ENCODE results near the gene PTP4A2. TPM values are rescaled to one million over a fixed set of nuclear protein-coding genes. Genes with fewer than 3 reads are reported as not detected.

PTP4A2 gene
- total and polyA plus RNA-seq, 10 of the 15 experiments (the other 5 are each of a cell fraction or from before 2014, with no cell fraction given), result 180 to 909 (median 375) TPM

DNA sequence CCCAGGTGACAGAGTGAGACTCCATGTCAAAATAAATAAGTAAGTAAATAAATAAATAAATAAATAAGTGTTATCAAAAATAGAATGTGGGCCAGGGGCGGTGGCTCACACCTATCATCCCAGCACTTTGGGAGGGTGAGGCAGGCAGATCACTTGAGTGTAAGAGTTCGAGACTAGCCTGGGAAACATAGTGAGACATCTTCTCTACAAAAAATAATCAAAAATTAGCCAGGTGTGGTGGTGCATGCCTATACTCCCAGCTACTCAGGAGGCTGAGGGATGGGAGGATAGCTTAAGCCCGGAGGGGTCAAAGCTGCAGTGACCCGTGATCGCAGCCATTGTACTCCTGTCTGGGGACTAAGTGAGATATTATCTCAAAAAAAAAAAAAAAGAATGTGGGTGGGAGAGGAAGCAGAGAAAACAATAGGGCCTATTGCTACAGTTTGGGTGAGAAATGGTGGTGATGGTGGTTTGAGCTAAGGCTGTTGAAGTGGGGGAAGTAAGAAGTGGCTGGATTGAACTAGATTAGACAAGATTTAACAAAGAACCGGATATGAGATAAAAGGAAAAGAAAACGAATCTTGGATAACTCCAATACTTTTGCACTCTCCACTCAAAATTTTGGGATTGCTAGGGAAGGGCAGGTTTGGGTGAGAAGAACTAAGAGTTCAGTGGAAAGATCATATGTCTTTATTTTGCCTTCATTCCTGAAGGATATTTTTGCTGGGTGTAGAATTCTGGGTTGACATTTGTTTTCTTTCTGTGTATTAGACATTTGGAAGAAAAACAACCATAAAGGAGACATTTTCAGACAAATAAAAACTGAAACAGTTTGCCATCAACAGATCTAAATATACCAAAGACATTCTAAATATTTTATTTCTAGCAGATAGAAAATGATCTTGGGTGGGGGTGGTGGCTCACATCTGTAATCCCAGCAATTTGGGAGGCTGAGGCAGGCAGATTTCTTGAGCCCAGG is 65.2 kb downstream of the PTP4A2 start (continued):
- TF ChIP-seq, protein P1, sequence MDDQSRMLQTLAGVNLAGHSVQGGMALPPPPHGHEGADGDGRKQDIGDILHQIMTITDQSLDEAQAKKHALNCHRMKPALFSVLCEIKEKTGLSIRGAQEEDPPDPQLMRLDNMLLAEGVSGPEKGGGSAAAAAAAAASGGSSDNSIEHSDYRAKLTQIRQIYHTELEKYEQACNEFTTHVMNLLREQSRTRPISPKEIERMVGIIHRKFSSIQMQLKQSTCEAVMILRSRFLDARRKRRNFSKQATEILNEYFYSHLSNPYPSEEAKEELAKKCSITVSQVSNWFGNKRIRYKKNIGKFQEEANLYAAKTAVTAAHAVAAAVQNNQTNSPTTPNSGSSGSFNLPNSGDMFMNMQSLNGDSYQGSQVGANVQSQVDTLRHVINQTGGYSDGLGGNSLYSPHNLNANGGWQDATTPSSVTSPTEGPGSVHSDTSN (IDR thresholded peaks at IDR 0.05; ENCODE audit: insufficient replicate concordance, low read depth, low read length), result no peak
- TF ChIP-seq, protein P2, sequence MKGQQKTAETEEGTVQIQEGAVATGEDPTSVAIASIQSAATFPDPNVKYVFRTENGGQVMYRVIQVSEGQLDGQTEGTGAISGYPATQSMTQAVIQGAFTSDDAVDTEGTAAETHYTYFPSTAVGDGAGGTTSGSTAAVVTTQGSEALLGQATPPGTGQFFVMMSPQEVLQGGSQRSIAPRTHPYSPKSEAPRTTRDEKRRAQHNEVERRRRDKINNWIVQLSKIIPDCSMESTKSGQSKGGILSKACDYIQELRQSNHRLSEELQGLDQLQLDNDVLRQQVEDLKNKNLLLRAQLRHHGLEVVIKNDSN (IDR thresholded peaks at IDR 0.05; ENCODE audit: borderline replicate concordance, extremely low read length, insufficient read depth, low read depth, low read length), result no peak
- TF ChIP-seq ZNF384 (IDR thresholded peaks at IDR 0.05; ENCODE audit: borderline replicate concordance, low read depth, low read length), result peak; percentile 68

DNA sequence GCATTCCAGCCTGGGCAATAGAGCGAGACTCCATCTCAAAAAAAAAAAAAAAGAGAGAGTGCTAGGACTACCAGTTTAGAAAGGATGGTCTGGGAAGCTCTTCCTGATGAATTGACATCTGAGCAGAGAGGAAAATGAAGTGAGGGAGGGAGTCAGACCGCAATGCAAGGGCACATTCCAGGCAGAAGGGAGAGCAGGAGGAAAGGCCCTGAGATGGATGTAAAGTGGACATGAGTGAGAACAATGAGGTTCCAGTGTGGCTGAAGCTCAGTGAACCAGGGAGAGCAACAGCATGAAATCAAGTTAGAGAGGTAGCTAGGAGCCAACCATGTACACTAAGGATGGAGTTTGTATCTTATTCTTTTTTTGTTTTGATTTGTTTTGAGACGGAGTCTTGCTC is 66.5 kb downstream of the PTP4A2 start:
- Histone ChIP-seq H4K20me1 (ENCODE audit: control insufficient read depth, insufficient read depth) (no peaks in the 10 kb centered on the region), H3K4me2 (ENCODE audit: control insufficient read depth, insufficient read depth) (no peak overlapping the region), H3K4me3 (no peak overlapping the region), H3K79me2 (ENCODE audit: control insufficient read depth, insufficient read depth, low read length) (no peaks in the 10 kb centered on the region), H3K27ac (ENCODE audit: control insufficient read depth, insufficient read depth) (no peak overlapping the region), H2AFZ (ENCODE audit: control insufficient read depth, low read depth, low read length) (no peak overlapping the region), H3K9me3 (replicated peaks; ENCODE audit: control insufficient read depth, insufficient read depth, low read length) (no peaks in the 10 kb centered on the region; the same call in 2 of the 3 replicates), H3K4me1 (ENCODE audit: control insufficient read depth, insufficient read depth, low read length) (no peaks in the 10 kb centered on the region), H3K36me3 (ENCODE audit: control insufficient read depth in 2 of 2, insufficient read depth in 2 of 2, low read length in 1 of 2) (no peaks in the 10 kb centered on the region), H3K9ac (ENCODE audit: control insufficient read depth, insufficient read depth, low read length) (no peak overlapping the region), H3K27me3 (replicated peaks in 1 of 2; ENCODE audit: control insufficient read depth in 2 of 2, insufficient read depth in 2 of 2, low read length in 1 of 2) (no peaks in the 10 kb centered on the region)
- SMC1A ChIA-PET (ENCODE audit: uncharacterized antibody, unreplicated experiment), result interaction anchor here (1.0 to 2.3 kb wide), 7 partner anchors 10 to 93 kb away, joined by 3 to 9 read pairs (median 5); no protein-coding TSS in a partner anchor
- FAIRE-seq (no peak), ATAC-seq (no peak), DNase-seq (ENCODE audit: low read depth, low spot score) (no peak)
- CTCF ChIA-PET, result interaction anchor here (0.9 to 1.5 kb wide), 2 partner anchors 9 to 92 kb away, joined by 3 to 5 read pairs; no protein-coding TSS in a partner anchor
- intact Hi-C loops (cut with micrococcal nuclease; ENCODE audit: unreplicated experiment) (no loop called here), in situ Hi-C loops (cut with MboI) (no loop called here)
- RAD21 ChIA-PET (ENCODE audit: unreplicated experiment), result interaction anchor here (1.0 to 2.0 kb wide), 4 partner anchors 18 to 92 kb away, joined by 4 to 5 read pairs (median 5); no protein-coding TSS in a partner anchor
- POLR2A ChIA-PET, result interaction anchor here (0.5 to 1.5 kb wide), 3 partner anchors 19 to 204 kb away, joined by 3 to 5 read pairs (median 3); no protein-coding TSS in a partner anchor
- BruUV-seq (replicated peaks), result no TSS peak
- WGBS (ENCODE audit: insufficient coverage, insufficient replicate concordance, low lambda C conversion rate, missing lambda C conversion rate), result 100% methylated on average over 2 of the region's 3 CpGs
- TF ChIP-seq EZH2 (IDR thresholded peaks at IDR 0.05; ENCODE audit: borderline replicate concordance, control insufficient read depth, low read depth, low read length) (no peak), FOS (IDR thresholded peaks at IDR 0.05; ENCODE audit: borderline replicate concordance, extremely low read depth, insufficient read length) (no peak), SIX5 (IDR thresholded peaks at IDR 0.05; ENCODE audit: low read depth, low read length, severe bottlenecking) (no peak), ZNF274 (IDR thresholded peaks at IDR 0.05; ENCODE audit: insufficient read depth, insufficient read length) (no peak), YBX1 (IDR thresholded peaks at IDR 0.05) (no peak), NFIC (IDR thresholded peaks at IDR 0.05; ENCODE audit: low read depth, low read length) (no peak), JUND (IDR thresholded peaks at IDR 0.05; ENCODE audit: low read depth, low read length) (no peak)
- TF ChIP-seq, protein P3, sequence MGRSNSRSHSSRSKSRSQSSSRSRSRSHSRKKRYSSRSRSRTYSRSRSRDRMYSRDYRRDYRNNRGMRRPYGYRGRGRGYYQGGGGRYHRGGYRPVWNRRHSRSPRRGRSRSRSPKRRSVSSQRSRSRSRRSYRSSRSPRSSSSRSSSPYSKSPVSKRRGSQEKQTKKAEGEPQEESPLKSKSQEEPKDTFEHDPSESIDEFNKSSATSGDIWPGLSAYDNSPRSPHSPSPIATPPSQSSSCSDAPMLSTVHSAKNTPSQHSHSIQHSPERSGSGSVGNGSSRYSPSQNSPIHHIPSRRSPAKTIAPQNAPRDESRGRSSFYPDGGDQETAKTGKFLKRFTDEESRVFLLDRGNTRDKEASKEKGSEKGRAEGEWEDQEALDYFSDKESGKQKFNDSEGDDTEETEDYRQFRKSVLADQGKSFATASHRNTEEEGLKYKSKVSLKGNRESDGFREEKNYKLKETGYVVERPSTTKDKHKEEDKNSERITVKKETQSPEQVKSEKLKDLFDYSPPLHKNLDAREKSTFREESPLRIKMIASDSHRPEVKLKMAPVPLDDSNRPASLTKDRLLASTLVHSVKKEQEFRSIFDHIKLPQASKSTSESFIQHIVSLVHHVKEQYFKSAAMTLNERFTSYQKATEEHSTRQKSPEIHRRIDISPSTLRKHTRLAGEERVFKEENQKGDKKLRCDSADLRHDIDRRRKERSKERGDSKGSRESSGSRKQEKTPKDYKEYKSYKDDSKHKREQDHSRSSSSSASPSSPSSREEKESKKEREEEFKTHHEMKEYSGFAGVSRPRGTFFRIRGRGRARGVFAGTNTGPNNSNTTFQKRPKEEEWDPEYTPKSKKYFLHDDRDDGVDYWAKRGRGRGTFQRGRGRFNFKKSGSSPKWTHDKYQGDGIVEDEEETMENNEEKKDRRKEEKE (IDR thresholded peaks at IDR 0.05), result no peak

All from GM12878 (cell line).